ENCODE measurements around the gene JMJD1C. TPM values are rescaled to one million over a fixed set of nuclear protein-coding genes. Genes with fewer than 3 reads are reported as not detected.

The JMJD1C gene
- total RNA-seq, 2 donors from 2014 or later, result 39.2 to 50.7 TPM

DNA sequence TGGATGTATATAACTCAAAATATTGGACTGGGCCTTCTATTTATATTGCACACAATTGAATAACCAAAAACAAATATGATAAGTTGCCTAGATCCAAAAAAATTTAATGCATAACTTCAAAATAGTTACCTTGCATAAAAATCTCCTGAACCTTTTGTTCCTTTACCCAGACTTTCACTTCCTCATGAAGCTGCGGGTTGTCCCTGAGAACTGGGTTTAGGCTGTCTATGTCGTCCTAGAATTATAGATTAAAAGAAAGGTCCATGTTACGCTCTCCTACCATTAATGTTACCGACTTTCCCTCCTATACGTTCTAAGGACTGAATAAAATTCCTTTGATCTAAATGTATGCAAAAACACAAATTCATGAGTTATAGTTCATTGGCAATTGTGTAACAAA lies 246.0 kb downstream of the JMJD1C start:
- no peaks in the 10 kb centered on the region for H3K27me3 Mint-ChIP-seq
- no peaks in the 10 kb centered on the region for H3K9me3 Mint-ChIP-seq
- peak overlapping the region; percentile 17 to 29 for H3K27ac Mint-ChIP-seq
- DNase-seq (ENCODE audit: low spot score) (no peak), ATAC-seq (no peak)
- no peak overlapping the region for H3K4me3 Mint-ChIP-seq
- peaks cover 18 to 48% of the 10 kb centered on the region in 2 donors for H3K4me1 Mint-ChIP-seq (ENCODE audit: low read depth in 2 of 2)
- H3K36me3 Mint-ChIP-seq, result peaks cover 7% of the 10 kb centered on the region

DNA sequence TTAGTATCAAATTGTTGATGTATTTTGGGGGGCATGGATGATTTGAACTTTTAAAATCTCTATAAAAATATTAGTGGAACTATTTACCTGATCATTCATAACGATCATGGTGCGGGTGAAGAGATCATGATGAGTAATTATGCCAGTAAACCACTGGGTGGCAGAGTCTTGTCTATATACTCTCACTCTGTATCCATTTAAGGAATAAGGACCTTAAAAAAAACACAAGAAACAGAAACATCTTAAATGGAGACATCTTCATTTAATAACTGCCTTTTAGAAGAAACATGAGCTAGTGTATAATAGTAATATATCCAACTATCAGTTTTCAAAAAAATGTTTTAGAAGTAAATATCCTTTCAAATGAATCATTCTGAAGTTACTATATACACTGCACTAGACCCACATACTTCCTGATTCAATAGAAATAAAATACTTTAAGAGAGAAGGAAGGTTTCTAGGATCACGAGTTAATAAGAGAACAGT lies 248.6 kb downstream of the JMJD1C start:
- no peaks in the 10 kb centered on the region for H3K27me3 Mint-ChIP-seq
- H3K36me3 Mint-ChIP-seq, result peaks cover 14% of the 10 kb centered on the region
- H3K27ac Mint-ChIP-seq, result peak overlapping the region in 1 of 2 donors; percentile 44
- H3K9me3 Mint-ChIP-seq, result no peaks in the 10 kb centered on the region
- peak overlapping the region; percentile 12 for H3K4me3 Mint-ChIP-seq
- DNase-seq (ENCODE audit: low spot score) (no peak), ATAC-seq (peak; percentile 72 to 80)
- H3K4me1 Mint-ChIP-seq (ENCODE audit: low read depth in 2 of 2), result peaks cover 19 to 50% of the 10 kb centered on the region in 2 donors

DNA sequence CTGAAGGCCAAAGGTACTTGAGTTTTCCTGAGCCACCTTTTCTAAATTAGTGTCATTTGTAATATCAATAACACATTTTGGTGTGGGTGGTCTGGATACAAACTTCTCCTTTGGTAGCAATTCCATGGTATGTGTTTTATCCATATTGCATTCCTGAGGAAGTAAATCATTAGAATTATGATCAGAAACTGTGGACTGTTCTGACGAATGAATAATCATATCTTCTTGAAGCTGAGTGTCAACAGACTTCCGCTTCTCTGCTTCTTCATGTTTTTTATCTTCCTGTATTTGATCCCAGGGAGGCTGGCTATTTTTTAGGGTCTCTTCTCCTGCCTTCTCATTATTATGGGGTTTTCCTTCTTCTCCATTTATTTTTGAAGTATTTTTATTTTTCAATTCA lies 251.2 kb downstream of the JMJD1C start:
- H3K4me3 Mint-ChIP-seq, result no peak overlapping the region
- DNase-seq (ENCODE audit: low spot score), result no peak
- no peaks in the 10 kb centered on the region for H3K9me3 Mint-ChIP-seq
- ATAC-seq, result no peak
- H3K27ac Mint-ChIP-seq, result peak overlapping the region in 1 of 2 donors; percentile 13
- H3K27me3 Mint-ChIP-seq, result no peaks in the 10 kb centered on the region
- peaks cover 29 to 42% of the 10 kb centered on the region in 2 donors for H3K4me1 Mint-ChIP-seq (ENCODE audit: low read depth in 2 of 2)
- peaks cover 25% of the 10 kb centered on the region for H3K36me3 Mint-ChIP-seq

DNA sequence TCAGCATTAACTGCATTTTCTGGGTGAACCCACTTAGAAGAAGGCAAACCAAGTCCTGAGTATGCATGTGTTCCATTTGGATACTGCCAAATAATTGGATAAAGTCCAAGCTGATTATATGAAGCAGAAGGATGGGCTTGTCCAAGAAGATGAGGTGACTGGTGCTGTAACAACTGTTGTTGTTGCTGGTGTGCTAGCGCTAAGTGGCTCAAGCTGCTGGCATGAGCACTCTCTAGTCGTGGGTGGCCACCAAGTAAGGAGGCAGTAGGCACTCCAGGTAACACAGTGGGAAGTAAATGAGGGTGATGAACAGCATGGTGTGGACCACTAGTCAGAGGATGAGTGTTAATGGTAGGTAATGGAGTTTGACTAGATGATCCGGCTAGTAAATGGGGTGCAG lies 252.3 kb downstream of the JMJD1C start:
- no peak overlapping the region for H3K4me3 Mint-ChIP-seq
- no peaks in the 10 kb centered on the region for H3K27me3 Mint-ChIP-seq
- peaks cover 25% of the 10 kb centered on the region for H3K36me3 Mint-ChIP-seq
- H3K9me3 Mint-ChIP-seq, result no peaks in the 10 kb centered on the region
- ATAC-seq (no peak), DNase-seq (ENCODE audit: low spot score) (no peak)
- H3K4me1 Mint-ChIP-seq (ENCODE audit: low read depth in 2 of 2), result peaks cover 26 to 37% of the 10 kb centered on the region in 2 donors
- H3K27ac Mint-ChIP-seq, result peak overlapping the region; percentile 2 to 26

DNA sequence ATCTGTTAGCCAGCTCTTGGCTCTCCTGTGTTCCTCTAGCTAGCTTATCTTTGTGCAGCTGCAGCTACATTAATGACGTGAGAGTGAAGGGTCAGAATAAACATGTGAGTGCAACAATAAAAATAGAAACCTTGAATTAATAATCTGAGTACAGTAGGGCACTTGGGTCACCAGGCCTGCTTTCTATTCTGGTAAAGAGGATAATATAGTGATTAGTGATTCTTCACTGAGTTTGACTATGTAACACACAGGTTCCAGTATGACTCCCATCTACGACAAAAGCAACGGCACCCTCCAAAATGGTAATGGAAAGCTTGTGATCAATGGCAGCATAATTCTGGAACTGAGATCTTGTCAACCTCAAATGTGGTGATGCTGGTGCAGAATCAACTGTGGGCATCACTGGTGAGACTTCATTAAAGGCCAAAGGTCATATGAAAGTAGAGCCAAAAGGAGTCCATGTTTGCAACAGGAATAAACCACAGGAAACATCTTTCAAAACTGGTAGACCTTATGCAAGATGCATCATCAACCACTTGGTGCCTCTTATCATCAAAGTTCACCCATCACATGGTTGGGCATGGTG lies 255.1 kb downstream of the JMJD1C start:
- Mint-ChIP-seq H3K36me3 (peaks cover 33% of the 10 kb centered on the region), H3K4me1 (ENCODE audit: low read depth in 2 of 2) (peaks cover 38 to 56% of the 10 kb centered on the region in 2 donors), H3K4me3 (peak overlapping the region; percentile 48), H3K9me3 (no peaks in the 10 kb centered on the region), H3K27ac (peak overlapping the region; percentile 76 to 87), H3K27me3 (no peaks in the 10 kb centered on the region)
- DNase-seq (ENCODE audit: low spot score), result no peak
- peak; percentile 71 to 82 for ATAC-seq

DNA sequence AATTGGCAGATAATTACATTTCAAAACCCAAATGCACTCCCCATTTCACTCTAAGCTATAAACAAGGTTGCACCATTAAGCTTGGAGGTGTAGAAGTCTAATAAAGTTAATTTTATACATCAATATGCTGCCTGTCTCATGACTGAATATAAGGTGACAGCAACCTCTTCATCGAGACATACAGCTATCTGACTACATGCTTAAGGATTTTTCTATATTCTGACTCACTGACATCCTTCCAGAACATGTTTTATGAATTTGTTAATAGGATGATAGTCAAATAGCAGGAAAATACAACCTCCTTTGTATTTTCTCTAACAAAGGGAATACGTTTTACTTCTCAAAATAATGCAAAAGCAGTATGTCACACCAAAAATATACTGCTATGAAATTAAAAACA lies 256.1 kb downstream of the JMJD1C start:
- DNase-seq (ENCODE audit: low spot score) (no peak), ATAC-seq (no peak)
- H3K27ac Mint-ChIP-seq, result peak overlapping the region; percentile 76 to 87
- H3K36me3 Mint-ChIP-seq, result peaks cover 26% of the 10 kb centered on the region
- H3K4me1 Mint-ChIP-seq (ENCODE audit: low read depth in 2 of 2), result peaks cover 44 to 62% of the 10 kb centered on the region in 2 donors
- no peak overlapping the region for H3K4me3 Mint-ChIP-seq
- no peaks in the 10 kb centered on the region for H3K9me3 Mint-ChIP-seq
- H3K27me3 Mint-ChIP-seq, result no peaks in the 10 kb centered on the region

DNA sequence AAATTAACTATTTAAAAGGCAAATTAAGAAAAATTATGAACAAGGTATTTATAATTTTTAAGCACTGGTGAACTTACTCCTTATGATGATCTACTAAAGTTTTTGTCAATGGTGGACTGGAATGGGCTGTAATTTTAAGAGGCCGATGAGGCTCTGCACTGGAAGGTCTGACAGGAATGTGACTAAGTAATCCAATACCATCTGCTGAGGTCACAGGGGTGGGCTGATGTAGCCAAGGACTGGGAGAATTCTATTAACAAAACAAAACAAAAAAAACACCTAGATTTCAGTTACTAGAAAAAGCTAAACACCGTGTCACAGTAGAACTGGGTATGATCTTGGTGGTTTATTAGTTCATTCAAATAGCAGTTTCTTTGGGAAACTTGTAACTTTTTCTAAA lies 256.8 kb downstream of the JMJD1C start:
- Mint-ChIP-seq H3K27me3 (no peaks in the 10 kb centered on the region), H3K36me3 (peaks cover 26% of the 10 kb centered on the region), H3K27ac (no peak overlapping the region), H3K4me3 (no peak overlapping the region), H3K9me3 (no peaks in the 10 kb centered on the region), H3K4me1 (ENCODE audit: low read depth in 2 of 2) (peaks cover 51 to 69% of the 10 kb centered on the region in 2 donors)
- no peak for DNase-seq (ENCODE audit: low spot score)
- ATAC-seq, result no peak

DNA sequence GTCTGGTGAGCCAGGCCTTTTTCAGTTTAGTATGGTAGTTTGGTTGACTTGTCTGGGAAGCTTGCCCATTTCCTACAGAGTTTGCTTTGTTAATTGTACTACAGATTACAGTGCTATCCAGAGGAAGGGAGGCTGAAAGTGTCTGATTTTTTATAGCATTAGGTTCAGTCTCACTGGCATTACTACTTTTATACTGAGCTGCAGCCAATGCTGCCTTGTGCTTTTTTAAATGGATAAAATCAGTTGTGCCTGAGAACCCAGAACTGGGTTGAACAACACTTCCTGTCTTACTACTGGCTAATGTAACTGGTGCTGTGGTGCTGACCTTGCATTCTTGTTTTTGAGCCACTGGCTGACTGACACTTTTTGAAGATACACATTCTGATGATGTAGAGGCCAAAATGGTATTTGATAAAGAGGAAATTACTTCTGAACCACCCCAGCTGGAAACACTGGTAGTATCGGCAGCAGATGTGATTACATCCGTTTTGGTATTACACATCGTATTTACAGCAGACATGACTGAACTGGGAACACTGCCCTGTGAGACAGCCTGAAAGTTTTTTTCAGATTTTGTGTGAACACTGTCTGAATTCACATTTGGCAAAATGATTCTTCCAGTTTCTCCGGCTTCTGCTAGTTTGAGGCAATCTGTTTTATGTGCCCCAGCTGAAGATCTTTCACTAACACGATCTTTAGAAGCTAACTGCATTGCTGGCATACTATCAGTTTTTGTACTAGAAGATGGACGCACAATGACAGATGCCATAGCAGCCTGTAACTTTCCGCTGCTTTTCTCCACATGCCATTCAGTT lies 258.6 kb downstream of the JMJD1C start:
- no peaks in the 10 kb centered on the region for H3K27me3 Mint-ChIP-seq
- H3K9me3 Mint-ChIP-seq, result no peaks in the 10 kb centered on the region
- H3K4me1 Mint-ChIP-seq (ENCODE audit: low read depth in 2 of 2), result peaks cover 46 to 62% of the 10 kb centered on the region in 2 donors
- peaks cover 19% of the 10 kb centered on the region for H3K36me3 Mint-ChIP-seq
- H3K4me3 Mint-ChIP-seq, result peak overlapping the region; percentile 44
- H3K27ac Mint-ChIP-seq, result peak overlapping the region; percentile 59 to 61
- peak in 1 of 2 donors; percentile 48 for ATAC-seq
- no peak for DNase-seq (ENCODE audit: low spot score)

DNA sequence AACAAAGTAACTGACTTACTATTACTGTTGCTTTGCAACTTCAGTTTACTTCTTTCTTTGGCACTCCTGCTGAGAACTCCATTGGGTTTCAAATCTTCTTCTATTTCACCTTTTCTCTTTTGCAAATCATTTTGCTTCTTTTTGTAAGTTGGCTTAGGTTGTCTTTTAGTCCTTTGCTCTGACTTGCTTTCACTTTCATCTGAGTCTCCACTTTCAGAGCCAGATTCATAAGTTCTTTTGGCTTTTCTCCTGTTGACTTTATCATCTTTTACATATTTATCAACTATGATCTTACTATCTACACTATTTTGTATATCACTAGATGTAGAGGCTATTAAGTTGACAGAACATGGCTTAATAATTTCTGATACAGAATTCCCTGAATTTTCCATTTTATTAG lies 259.2 kb downstream of the JMJD1C start:
- no peaks in the 10 kb centered on the region for H3K9me3 Mint-ChIP-seq
- peak overlapping the region; percentile 59 to 61 for H3K27ac Mint-ChIP-seq
- peaks cover 14% of the 10 kb centered on the region for H3K36me3 Mint-ChIP-seq
- H3K4me3 Mint-ChIP-seq, result peak overlapping the region; percentile 44
- ATAC-seq, result no peak
- peaks cover 42 to 57% of the 10 kb centered on the region in 2 donors for H3K4me1 Mint-ChIP-seq (ENCODE audit: low read depth in 2 of 2)
- no peak for DNase-seq (ENCODE audit: low spot score)
- H3K27me3 Mint-ChIP-seq, result no peaks in the 10 kb centered on the region

DNA sequence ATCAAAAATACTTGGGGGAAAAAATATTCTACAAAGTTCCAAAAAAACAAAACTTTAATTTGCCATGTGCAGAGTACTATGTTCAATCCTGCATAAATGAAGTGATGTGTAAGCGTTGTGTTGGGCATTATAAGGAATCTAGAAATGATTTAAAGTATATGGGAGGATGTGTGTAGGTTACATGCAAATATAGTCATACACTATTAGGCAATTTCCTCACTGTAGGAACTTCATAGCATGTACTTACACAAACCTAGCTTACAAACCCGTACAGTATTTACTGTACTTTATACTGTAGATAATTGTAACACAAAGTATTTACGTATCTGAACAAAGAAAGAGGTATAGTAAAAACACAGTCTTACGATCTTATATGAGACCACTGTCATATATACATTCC lies 260.4 kb downstream of the JMJD1C start:
- ATAC-seq (peak; percentile 45 to 66), DNase-seq (ENCODE audit: low spot score) (no peak)
- H3K27ac Mint-ChIP-seq, result peak overlapping the region; percentile 82 to 83
- peaks cover 30 to 46% of the 10 kb centered on the region in 2 donors for H3K4me1 Mint-ChIP-seq (ENCODE audit: low read depth in 2 of 2)
- H3K36me3 Mint-ChIP-seq, result peaks cover 9% of the 10 kb centered on the region
- H3K9me3 Mint-ChIP-seq, result no peaks in the 10 kb centered on the region
- H3K4me3 Mint-ChIP-seq, result peak overlapping the region; percentile 94
- H3K27me3 Mint-ChIP-seq, result no peaks in the 10 kb centered on the region

DNA sequence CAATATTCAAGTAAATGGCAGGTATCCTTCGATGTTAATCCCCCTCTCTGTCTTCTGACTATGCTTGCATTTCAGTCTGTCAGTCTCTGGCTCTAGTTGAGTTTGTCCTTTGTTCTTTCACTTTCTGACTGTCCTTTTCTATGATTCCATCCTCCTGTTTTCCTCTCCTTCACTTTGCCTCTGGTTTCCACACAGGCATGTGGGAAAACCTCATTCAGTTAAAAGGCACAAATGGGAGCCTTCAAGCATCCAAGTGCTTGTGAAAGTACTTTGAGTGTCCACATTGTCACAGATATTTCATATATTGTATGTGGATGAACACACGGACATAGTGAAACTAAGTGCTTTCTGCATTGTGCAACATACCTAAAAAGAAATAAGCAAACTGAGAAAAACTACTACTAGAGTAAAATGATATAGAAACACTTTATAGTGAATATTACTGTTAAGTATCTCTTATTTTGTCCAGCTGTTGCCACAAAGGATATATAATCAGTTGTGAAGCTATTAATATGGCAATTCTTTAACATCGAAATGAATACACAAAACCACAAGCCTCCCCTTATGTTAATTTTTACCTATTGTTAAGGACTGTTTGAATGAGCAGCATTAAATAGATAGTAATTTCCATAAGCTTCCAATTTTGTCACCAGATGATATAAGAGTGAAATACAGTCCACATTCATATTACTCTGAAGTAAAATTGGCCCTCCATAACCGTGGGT lies 260.9 kb downstream of the JMJD1C start:
- peak overlapping the region; percentile 82 to 83 for H3K27ac Mint-ChIP-seq
- peaks cover 30 to 45% of the 10 kb centered on the region in 2 donors for H3K4me1 Mint-ChIP-seq (ENCODE audit: low read depth in 2 of 2)
- H3K36me3 Mint-ChIP-seq, result peaks cover 8% of the 10 kb centered on the region
- H3K9me3 Mint-ChIP-seq, result no peaks in the 10 kb centered on the region
- ATAC-seq, result peak; percentile 68 to 86
- no peak for DNase-seq (ENCODE audit: low spot score)
- H3K27me3 Mint-ChIP-seq, result no peaks in the 10 kb centered on the region
- H3K4me3 Mint-ChIP-seq, result peak overlapping the region; percentile 94

DNA sequence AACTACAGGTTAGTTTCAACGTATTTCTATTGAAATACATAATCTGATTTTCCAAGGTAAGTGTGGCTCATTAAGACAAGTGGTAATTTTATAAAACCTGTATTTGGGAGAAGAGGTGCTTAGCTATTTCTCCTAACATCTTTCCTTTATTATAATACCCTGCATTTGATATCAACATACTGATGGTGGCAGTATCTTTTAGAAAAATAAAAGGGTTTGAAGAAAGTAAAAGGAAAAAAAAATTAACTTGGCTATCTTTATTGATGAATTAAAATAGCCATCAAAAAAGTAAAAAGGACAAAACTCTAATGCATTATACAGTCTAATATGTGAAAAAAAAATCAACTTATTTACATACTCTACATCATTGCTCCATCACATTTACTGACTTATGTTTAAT lies 264.7 kb downstream of the JMJD1C start:
- Mint-ChIP-seq H3K4me1 (ENCODE audit: low read depth in 2 of 2) (peaks cover 13 to 21% of the 10 kb centered on the region in 2 donors), H3K27ac (no peak overlapping the region), H3K27me3 (no peaks in the 10 kb centered on the region), H3K4me3 (no peak overlapping the region), H3K36me3 (no peaks in the 10 kb centered on the region), H3K9me3 (no peaks in the 10 kb centered on the region)
- DNase-seq (ENCODE audit: low spot score) (no peak), ATAC-seq (no peak)

DNA sequence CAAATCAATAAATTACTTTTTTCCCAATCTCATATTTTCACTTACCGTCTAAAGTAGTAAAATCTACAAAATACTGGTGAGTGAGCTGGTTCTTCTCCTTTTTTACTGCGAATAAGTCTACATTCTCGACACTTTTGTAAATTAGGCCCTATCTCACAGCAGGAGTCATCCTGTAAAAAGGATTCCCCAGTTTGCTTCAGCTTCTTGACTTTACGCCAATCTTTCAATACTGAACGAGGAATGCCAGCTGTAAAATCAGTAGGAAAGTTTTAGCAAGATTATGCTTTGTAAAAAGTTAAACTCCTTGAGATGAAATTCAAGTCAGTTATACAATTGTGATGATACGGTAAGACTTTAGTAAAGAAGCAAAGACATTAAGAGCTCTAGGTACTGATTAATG lies 265.3 kb downstream of the JMJD1C start:
- DNase-seq (ENCODE audit: low spot score), result no peak
- Mint-ChIP-seq H3K36me3 (no peaks in the 10 kb centered on the region), H3K4me1 (ENCODE audit: low read depth in 2 of 2) (peaks cover 12 to 14% of the 10 kb centered on the region in 2 donors), H3K9me3 (no peaks in the 10 kb centered on the region), H3K27ac (no peak overlapping the region), H3K27me3 (no peaks in the 10 kb centered on the region), H3K4me3 (no peak overlapping the region)
- ATAC-seq, result no peak
